ENCODE measurements around the gene TTC7B.

The TTC7B gene

GRCh38 chr14:90647473-90648005 lies 168.7 kb downstream of the TTC7B start:
- DNase-seq (ENCODE audit: low spot score): no peak

GRCh38 chr14:90645842-90646443 lies 170.3 kb downstream of the TTC7B start:
- DNase-seq (ENCODE audit: low spot score): peak; percentile 88

DNA sequence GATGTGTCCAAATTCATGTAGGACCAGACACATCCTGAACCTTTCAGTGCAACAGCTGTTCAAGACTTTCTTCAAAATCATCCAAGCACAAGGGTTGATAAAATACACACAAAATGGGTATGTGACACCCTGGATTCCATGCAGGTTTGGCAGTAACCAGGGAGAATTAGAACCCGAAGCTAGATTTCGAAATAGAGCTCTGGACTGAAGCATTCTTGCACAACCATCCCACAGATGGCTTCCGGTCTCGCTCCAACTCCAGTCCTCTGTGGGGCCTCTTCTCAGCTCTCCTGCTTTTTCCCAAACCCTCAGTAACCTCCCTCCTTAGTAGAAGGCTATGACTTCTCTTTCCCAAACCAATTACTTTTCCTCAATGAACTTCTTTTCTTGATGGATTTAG lies 171.3 kb downstream of the TTC7B start:
- no peak for DNase-seq (ENCODE audit: low spot score)

DNA sequence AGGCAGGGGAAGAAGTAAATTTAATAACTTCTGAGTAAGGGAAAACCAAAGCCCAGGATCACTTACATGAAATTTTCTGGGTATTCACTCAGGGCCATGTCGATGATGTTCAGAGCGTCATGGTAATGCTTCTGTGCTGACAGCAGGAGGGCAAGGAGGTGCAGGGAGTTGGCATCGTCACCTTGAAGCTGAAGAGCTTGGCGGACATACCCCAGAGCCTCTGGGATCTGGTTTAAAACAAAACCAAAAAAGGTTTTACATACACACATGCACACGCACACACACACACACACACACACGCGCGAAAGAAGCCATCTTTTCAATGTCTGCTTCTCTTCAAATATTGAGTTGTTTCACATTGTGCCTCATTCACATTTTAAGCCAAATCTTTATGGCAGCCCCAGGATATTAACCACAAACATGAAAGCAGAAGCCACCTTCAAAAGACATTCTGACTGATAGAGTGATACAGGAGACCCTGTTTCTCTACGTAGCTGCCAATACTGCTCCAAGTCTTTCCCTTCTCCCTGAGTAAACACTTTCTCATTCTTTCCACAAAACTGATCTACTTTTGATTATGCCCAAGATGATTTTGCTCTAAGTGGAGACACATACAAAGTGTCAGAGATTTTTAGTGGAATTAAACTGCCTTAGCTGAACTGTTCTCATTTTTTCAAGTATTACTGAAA lies 172.1 kb downstream of the TTC7B start:
- DNase-seq (ENCODE audit: low spot score): no peak

GRCh38 chr14:90642244-90642717 lies 173.9 kb downstream of the TTC7B start:
- no peak for DNase-seq (ENCODE audit: low spot score)

GRCh38 chr14:90641615-90642243 lies 174.5 kb downstream of the TTC7B start:
- DNase-seq (ENCODE audit: low spot score): no peak

- no peak for DNase-seq (ENCODE audit: low spot score)
Observed at GRCh38 chr14:90641168-90641567, 175.1 kb downstream of the TTC7B start.

- no peak for DNase-seq (ENCODE audit: low spot score)
Observed at GRCh38 chr14:90639641-90640040, 176.6 kb downstream of the TTC7B start.

GRCh38 chr14:90632871-90633270 lies 183.4 kb downstream of the TTC7B start:
- no peak for DNase-seq (ENCODE audit: low spot score)

DNA sequence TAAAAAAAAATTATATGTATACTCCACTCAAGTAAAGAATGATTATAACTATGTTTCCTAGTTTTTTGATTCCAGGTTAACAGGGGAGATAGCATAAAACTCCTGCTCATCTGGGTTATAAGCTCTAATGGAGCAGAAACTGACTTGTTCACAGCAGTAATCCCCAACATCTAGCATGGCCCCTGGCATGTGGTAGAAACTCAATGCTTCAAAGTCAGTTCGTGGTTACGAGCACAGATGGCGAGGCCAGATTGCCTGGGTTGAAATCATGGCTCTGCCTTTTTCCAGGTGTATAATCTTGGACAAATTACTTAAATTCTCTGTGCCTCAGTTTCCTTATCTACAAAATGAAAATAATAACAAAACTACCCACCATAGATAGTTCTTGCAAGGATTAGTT lies 183.8 kb downstream of the TTC7B start:
- DNase-seq (ENCODE audit: low spot score): no peak

DNA sequence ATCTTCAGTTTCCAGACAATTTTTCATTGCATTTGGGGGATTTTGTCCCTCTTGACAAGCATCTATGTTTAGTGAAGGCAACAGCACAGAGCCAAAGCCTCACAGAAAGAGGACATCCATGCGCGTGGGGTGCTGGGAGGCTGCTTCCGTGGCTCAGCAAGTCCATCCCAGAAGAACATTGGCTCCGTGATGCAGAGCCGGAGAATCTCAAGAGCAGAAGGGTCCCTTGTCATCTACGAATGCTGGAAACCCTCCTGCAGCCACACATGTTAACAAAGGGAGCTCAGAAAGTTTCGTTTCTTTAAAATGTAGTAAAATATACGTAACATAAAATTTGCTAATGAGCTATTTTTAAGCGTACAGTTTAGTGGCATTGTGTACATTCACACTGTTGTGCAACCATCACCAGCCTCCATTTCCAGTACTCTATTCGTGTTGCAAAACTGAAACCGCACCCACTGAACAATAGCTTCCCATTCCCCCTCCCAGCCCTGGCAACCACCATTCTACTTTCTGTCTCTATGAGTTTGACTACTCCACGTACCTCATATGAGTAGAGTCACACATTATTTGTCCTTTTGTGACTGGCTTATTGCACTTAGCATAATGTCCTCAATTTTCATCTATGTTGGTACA lies 185.9 kb downstream of the TTC7B start:
- DNase-seq (ENCODE audit: low spot score): no peak

GRCh38 chr14:90629471-90629870 lies 186.8 kb downstream of the TTC7B start:
- DNase-seq (ENCODE audit: low spot score): no peak

- no peak for DNase-seq (ENCODE audit: low spot score)
Observed at GRCh38 chr14:90628825-90629224, 187.4 kb downstream of the TTC7B start.

DNA sequence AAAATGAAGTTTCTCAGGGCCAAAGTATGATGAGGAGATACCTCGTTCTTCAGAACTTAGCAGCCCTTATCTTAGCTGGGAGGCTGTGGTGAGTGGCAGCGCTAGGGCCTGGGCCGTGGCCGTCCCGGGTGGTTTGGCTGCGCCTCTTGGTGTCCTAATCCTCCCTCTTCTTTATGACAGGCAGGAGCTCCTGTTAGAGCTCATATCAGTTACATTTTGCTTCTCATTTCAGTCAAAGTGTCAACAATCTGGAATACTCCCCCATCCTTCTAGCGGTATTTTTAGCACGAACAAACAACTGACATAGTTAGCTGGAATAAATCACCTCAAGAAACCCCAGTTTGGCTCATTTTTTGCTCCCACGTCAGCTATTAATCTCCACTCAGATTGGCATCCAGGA lies 188.8 kb downstream of the TTC7B start:
- DNase-seq (ENCODE audit: low spot score): no peak

GRCh38 chr14:90626550-90626949 lies 189.7 kb downstream of the TTC7B start:
- DNase-seq (ENCODE audit: low spot score): no peak

DNA sequence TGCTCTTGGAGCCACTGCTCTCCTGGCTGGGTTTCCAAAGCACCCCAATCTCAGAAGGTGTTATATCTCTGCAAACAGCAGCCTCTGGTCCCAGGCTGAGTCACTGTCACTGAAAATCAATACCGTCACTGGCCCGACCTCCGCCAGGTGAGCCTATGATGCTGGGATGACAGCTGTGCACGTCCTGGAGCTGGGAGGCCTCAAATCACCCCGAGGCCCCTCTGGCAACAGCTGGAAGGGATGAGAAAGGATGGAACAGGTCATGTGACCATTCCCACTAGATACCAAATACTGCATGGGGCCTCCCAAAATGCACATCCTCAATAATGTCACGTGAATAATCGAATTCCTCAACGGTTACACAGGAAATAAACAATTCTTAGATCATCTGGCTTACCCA lies 190.8 kb downstream of the TTC7B start:
- no peak for DNase-seq (ENCODE audit: low spot score)

- DNase-seq (ENCODE audit: low spot score): no peak
Observed at GRCh38 chr14:90624732-90625400, 191.4 kb downstream of the TTC7B start.

DNA sequence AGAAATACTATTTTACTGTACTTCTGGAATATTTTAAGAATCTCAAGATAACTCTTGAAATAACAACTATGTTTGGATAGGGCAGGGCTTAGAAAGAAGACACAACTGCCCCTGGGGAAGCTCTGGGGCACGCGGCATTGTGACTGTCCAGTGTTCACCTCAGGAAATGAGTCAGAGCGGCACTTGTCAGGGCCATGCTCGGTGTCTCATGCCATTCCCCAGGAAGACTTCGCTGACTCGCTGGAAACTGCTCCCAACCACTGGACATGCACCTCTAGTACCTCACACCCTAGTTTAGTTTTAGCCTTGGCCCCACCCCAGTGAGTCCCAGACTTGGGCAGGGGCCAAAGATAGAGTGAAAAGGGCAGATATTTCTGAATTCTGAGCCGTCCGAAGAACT lies 192.0 kb downstream of the TTC7B start:
- peak; percentile 51 for DNase-seq (ENCODE audit: low spot score)

- DNase-seq (ENCODE audit: low spot score): no peak
Observed at GRCh38 chr14:90621201-90621600, 195.0 kb downstream of the TTC7B start.

GRCh38 chr14:90620568-90621077 lies 195.6 kb downstream of the TTC7B start:
- DNase-seq (ENCODE audit: low spot score): no peak

GRCh38 chr14:90619911-90620310 lies 196.3 kb downstream of the TTC7B start:
- DNase-seq (ENCODE audit: low spot score): no peak

DNA sequence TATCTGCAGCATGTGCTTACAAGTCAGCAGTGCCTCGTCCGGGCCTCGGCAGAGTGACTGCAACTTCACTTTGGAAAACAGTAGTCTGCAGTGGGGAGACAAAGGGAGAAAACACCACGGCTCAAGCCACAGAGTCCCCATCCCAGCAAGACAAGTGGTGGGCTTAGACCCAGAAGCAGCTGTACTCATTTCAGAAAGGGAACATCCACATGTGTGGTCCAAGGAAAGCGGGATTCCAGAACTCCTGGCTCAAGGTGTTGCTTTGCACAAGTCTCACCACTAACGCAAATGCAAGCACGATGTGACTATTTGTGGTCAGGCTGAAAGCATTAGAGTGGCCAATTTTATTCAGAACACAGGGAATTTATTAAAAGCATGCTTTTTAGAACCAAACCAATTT lies 198.3 kb downstream of the TTC7B start:
- DNase-seq (ENCODE audit: low spot score): no peak
